ENCODE results near the gene PPP1R13B.
"Not testable (repeated sequence)": the region's sequence is repeated elsewhere in the genome, so short reads cannot be mapped to it uniquely, and the experiment has no call there.

DNA sequence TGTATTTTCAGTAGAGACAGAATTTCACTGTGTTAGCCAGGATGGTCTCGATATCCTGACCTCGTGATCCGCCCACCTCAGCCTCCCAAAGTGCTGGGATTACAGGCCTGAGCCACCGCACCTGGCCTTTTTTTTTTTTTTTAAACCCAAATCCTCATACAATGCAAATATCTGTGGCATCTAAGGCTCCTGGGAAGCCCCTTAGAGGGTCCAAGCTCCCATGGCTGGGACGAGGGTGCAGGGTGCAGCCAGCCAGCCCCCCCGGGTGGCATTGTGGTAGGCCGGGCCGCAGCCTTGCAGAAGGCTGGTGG is 41.6 kb upstream of the PPP1R13B start:
- not testable (repeated sequence) for TF ChIP-seq CTCF (IDR thresholded peaks at IDR 0.05; ENCODE audit: low read depth, low read length); EZH2phosphoT487 (IDR thresholded peaks at IDR 0.05; ENCODE audit: low read depth)

Data from OCI-LY3 (cell line).